GM19035 (cell line): ENCODE measurements around the gene SSBP2.
"Not testable (repeated sequence)": the region's sequence is repeated elsewhere in the genome, so short reads cannot be mapped to it uniquely, and the experiment has no call there.

Experiments
- ATAC-seq: cut with Tn5 transposase; IDR thresholded peaks from one replicate; pipeline ENCODE4 v1.9.1; 2021; ENCODE audit not compliant: unreplicated experiment

The SSBP2 gene

DNA sequence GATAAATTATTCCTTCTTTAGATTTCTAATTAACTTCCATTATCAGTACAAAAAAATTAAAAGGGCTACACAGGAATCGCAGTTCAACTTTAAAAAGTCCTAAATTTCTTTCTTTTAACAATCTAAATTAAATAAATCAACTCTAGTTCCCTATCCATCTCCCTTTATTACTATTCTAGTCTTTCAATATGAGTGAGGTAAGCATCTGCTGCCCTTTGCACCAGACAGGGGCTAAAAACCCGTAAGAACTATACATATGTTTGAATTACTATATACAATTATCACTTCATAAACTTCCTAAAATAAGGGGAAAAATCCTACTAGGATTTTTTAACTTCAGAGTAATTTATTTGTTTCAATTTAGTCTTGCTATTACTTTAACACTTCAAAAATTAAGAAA, 145.6 kb downstream of the SSBP2 start:
- no peak for ATAC-seq

DNA sequence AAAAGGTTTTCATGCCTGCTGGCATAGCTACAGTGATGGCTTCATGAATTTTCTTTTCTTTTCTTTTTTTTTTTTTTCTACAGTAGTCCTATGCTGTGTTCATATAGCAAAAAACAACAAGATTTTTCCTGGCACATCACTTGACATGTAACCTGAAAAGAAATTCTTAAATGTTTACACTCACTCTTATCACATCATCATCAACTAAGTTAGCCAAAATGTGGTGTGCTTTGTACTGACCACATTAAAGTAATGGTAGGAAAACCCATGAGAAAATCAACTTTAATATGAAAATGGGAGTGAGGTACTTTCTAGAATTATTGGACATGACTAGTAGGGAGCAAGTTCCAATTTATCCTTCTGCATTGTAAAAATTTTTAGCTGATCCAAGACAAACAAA, 146.7 kb downstream of the SSBP2 start:
- ATAC-seq: no peak

DNA sequence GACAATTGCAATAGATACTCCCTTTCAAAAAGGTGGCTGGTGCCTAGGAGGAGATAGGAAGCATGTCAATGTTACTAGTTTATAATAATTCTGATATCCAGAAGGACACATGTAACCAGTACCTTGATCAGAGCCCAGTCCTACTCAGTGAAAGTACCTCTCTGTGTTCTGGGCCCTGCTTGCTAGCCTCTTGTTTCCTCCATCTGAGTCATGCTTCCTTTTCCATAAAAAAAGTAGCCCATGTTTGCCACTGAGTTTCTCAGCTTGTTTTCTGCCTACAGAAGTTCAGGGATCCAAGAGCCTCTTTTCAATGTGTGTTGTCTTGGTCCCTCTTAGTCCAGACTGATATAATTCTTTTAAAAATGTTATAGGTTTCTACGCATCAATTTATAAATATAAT, 149.0 kb downstream of the SSBP2 start:
- no peak for ATAC-seq

DNA sequence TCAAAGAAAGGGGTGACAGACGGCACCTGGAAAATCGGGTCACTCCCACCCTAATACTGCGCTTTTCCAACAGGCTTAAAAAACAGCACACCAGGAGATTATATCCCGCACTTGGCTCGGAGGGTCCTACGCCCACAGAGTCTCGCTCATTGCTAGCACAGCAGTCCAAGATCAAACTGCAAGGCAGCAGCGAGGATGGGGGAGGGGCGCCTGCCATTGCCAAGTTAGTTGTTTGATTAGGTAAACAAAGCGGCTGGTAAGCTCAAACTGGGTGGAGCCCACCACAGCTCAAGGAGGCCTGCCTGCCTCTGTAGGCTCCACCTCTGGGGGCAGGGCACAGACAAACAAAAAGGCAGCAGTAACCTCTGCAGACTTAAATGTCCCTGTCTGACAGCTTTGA, 158.8 kb downstream of the SSBP2 start:
- ATAC-seq: not testable (repeated sequence)

DNA sequence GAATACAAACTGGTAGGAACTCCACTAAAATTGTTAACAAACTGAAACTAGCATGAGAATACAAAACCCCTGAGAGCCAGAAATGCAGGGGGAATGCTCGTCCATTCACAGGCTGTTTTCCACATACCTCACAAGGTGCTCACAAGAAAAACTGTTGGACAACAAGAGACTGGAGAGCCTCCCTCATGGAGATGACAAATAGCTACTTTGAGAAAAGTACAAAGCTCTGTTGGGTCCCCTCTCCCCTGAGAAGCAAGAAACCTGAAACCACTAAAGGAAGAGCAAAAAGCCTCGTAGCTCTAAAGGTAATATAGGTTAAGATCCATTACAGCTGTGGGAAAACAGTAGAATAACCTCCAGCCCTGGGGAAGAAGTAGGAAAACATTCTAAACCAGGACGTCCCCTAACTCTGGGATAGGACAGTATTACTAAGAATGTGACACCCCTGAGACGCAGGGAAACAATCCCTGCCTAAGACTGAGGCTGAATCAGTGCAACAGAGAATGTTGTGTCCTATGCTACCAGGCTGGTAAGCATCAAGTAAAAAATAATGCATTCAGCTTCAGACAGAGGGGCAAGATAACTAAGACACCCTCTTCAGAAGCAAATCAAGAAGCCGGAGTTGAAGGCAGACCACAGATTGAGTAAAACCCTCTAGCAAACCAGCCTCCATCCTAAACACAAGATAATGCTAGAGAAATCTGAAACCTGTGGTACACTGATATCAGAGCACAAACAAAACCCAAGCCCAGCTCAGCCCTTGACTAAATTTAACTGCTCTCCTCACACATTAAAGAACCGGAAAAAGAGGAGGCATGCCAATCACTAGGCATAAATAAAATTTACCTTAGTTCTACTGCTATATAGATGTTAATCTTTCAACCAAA, 160.2 kb downstream of the SSBP2 start:
- no peak for ATAC-seq

DNA sequence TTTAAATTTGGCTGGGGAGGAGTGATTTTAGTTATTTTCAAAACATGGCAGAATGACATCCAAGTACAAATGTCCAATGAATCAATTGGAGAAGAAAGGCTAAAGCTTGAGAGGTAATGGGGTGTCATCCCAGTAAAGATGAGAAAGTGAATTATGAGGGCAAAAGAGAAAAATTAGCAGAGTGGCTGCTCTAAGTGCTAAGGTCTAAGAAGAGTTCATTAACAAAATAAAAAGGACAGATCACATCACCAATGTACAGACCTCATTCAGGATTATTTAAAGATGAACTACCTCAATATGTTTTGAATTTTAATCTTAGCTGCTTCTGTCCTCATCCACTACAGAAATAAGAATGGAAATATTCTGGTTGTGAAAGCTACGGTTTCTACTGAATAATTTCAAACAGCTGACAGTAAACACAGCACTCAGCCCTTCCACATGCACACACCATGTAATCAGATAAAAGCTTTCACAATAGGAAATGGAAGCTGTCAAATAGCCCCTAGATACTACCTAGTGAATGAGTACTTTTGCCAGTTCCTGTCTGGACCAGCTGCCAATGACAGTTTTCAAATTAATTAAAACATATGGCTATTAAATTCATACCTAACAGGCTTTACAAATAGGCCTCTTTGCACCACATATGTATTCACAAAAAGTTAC, 171.5 kb downstream of the SSBP2 start:
- ATAC-seq: no peak

DNA sequence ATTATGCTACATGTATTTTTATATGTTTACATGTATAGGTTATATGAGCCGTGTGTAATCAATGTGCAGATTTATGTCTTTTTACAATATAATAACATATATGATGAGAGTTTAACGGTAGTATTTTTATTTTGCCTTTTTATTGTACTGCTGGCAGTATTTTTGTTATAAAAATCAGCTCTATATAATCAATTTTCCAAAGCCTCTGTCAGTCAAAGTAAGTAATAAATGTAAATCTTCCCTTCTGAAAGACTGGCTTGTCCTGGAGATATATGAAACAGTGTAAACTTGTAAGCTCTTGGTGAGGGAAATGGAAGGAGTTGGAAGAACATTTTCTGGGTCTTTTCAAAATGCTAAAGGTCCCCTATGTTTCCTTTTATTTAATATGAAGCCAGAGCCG, 173.8 kb downstream of the SSBP2 start:
- ATAC-seq: no peak

DNA sequence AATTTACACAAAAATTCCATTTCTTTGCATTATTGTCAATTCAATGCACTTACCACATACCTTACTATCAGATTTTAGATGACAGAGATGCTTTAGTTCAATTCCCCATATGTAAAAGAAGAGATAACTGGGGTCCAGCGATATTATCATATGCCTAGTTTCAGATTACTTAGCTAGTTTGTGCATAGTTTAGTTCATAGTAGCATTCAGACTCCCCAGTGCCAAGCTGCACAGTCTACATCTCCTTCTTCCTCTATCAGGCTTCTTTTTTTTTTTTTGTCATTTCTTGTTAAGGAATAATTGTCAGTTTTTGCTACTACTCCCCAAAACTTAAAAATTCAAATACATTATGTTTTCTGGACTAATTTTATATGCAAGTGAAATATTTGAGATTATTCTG, 175.0 kb downstream of the SSBP2 start:
- no peak for ATAC-seq

DNA sequence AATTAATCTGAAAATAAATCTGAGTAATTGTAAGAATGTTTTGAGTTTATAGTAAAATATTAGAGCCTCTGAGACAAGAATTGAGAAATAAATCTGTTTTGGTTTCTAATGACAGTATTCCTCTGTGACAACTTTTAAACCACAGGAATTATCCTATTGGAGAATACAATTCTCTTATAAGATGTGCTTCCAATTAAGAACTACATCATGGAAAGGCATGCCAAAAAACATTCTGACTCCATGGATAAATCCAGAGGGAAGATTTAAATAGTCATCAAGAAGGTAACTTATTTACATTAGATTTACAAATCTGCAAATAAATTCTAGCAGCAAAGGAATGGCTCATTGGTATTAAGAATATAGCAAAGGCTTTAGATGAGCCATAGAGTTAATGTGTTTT, 178.7 kb downstream of the SSBP2 start:
- no peak for ATAC-seq

DNA sequence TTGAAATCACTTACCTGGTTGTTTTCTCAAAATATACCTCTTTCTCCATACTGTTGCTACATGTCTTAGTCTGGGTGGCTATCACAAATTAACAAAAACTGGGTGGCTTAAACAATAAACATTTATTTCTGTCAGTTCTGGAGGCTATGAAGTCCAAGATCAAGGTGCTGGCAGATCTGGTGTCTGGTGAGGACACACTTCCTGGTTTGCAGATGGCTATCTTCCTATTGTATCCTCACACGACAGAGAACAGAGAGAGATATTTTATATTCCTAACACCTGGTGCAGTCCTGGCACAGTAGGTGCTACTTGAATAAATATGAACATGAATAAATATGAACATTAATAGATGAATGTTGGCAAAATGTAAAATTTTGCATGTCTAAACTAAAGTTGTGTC, 192.7 kb downstream of the SSBP2 start:
- no peak for ATAC-seq

DNA sequence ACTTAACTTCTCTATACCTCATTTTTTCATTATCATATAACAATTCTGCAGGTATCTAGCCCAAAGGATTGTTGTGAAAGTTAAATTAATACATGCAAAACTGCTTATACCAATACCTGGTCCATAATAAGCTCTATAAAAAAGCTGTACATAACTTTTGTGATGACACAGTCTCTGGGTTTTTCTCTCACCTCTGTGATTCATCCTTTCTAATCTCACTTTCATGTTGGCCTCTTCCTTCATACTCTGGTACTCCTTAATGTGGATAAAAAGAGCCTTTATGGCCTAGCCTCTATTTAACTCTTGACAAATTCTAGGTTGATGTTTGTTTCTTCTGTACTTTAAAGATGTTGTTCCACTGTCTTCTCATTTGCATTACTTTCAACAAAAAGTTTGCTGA, 194.1 kb downstream of the SSBP2 start:
- no peak for ATAC-seq

DNA sequence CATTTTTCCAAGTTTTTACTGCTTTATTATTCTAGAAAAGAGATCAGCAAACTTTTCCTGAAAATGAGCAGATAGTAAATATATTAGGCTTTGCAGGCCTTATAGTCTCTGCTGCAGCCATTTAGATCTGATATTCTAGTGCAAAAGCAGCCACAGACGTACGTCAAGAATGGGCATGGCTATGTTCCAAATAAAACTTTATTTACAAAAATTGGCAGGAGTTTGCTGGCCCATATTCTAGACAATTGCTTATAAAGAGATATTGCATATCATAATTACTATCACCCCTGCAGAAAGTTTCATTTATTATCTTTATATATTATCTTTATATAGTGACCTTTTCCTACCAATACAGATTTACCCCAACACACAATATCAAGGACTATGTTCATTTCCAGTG, 195.0 kb downstream of the SSBP2 start:
- ATAC-seq: no peak

DNA sequence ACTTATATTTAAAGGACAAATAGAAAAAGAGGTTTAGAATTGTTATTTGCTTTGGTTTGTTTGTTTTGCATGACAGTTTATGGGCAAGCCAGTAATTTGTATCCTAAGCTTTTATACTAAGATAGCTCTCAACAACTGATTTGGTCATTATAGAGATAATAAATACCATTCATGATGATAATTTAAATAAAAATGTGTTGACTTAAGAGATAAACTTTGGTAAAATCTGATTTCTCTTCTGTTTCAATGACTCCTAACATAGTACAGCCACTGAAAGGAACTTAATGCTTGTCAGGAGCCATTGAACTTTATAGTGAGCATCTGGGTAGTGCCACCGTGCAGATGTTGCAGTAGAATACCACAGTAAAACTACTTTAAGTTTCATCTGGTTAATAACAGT, 196.2 kb downstream of the SSBP2 start:
- no peak for ATAC-seq

DNA sequence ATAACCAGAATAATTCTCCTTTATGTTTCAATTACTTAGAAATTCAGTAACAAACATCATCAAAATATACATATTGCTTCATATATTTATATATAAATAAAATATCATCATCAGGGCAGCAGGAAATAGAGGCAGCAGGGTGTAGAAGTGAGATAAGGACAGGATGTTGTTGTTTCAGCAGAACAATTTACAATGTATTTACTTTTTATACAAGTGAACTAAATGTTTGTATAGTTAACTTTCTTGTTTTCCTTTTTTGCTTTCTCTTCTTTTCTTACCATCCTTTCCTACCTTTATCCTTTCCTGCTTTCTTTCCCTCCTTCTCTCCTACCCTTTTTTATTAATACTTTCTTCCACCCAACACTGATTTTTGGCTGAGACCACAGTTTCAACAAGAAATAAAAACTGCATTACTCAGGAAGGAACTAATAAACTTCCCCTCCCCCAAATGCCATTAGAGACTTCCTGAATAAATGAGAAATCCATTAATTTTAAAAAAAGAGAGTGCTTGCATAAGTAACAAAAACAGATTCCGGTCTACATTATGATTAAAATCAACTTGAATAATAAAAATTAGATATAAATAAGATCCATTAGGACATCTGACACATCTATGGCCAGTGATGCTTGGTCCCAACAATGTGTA, 197.2 kb downstream of the SSBP2 start:
- ATAC-seq: no peak

DNA sequence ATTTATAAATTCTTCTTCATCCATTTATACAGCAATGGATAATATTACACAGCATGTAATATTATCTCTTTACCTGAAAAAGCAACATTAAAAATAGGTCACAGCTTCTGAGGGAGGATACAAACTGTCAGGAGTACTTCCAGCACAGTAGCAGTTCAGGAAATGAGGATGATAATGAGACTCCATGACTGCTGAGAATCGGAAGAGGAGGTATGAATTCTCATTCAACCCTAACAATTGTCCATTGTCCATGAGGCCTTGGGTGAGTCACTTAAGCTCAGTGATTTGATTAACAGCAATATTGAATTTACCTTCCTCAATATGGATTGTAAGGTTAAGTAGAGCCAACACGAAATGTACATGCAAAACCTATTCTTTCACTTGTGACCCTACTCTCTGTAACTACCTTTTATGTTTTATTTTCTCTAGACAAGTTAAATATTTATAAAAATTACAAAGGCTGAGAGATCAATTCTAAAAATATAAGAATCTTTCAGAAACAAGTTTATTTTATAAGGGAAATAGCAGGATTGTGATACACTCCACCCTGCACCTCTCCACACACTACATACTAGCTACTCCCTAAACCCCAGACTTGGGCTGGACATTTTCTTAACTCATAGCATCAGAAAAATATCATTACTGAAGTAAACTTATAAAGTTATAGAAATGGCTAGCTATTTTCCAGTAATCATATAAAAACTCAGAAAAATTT, 197.9 kb downstream of the SSBP2 start:
- no peak for ATAC-seq

DNA sequence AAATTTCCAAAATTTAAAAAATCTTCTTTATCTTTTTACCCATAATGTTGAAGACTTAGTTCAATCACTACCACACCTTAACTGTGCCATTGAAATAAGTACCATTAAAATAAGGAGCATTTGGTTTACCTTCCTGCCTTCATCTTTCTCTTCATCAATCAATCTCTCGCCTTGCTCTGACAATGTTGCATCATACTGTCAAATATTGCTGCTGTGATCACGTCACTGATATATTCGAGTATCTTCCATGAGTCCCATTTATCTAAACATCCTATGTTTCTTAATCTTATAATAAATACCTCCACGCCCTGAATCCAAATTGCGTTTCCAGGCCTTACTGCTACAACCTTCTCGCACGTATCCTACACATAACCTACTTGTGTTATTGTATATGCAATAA, 201.8 kb downstream of the SSBP2 start:
- ATAC-seq: no peak

DNA sequence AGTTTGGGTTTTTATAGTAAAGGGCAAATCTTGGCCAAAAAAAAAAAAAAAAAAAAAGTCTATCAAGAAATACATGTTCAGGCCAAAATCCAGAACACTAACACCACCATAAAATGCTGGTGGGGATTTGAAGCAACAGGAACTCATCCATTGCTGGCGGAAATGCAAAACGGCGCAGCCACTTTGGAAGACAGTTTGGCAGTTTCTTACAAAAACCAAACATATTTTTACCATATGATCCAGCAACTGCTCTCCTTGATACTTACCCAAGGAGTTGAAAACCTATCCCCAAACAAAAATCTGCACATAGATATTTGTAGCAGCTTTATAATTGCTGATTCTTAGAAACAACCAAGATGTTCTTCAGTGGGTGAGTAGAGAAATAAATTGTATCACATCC, 203.9 kb downstream of the SSBP2 start:
- ATAC-seq: no peak

DNA sequence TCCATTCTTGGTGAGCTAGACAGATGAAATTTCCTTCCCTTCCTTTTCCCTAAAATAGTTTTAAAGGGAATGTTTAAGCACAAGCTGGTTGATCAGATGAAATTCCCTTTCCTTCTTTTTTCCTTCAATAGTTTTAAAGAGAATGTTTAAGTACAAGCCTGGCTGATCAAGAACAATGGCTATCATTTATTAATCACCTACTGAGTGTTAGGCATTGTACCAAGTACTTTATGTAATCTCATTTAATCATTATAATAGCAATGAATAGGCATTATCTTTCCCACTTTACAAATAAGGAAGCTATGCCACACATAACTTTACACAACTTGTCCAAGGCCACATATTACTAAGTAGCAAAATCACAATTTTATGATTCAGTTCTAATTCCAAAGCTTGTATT, 205.0 kb downstream of the SSBP2 start:
- no peak for ATAC-seq

DNA sequence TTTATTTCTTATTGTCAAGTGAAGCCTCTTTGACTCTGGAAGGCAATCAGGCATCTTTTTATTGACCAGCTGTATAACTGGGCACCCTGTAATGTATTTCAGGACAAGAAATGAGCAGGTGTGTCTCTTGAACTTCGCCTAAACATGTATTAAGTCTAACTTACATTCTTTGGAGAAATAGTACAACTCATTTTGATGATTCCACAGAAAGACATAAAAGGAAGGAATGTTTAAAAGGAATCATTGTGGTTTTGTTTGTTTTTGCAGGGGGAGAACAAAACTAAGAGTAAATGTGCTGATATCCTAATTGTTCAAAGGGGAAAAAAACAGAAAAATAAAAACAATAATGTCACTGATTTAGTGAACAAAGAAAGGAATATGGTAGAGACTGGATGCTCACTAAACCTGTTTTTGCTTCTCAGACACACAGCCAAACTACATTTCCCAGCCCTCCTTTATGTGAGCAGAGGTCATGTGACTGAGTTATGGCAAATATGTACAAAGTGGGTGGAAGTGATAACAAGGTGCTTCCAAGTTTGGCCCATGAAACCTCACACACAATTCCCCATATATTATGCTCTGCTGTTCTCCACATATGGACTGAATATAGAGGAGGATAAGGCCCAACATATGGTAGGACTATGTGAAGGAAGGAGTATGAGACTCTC, 206.4 kb downstream of the SSBP2 start:
- no peak for ATAC-seq

DNA sequence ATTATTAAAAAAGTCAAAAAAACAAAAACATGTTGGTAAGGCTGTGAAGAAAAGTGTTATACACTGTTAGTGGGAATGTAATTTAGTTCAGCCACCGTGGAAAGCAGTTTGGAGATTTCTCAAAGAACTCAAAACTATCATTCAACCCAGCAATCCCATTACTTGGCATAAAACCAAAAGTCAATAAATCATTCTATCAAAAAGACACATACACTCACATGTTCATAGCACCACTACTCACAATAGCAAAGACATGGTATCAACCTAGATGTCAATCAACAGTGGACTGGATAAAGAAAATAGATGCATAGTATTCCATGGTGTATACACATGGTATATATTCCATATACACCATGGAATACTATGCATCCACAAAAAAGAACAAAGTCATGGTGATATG, 208.7 kb downstream of the SSBP2 start:
- no peak for ATAC-seq
